GM19238 (cell line): ENCODE data around the gene SHISA5.
"Not testable (repeated sequence)": the region's sequence is repeated elsewhere in the genome, so short reads cannot be mapped to it uniquely, and the experiment has no call there.

Experiments used
- DNase-seq: peaks from one replicate; pipeline ENCODE4 v3.0.0; 2011; ENCODE audit warnings: low spot score; ENCODE audit not compliant: insufficient read length

SHISA5 gene

GRCh38 chr3:48477959-48478520 is 25.9 kb downstream of the SHISA5 start:
- no peak for DNase-seq

DNA sequence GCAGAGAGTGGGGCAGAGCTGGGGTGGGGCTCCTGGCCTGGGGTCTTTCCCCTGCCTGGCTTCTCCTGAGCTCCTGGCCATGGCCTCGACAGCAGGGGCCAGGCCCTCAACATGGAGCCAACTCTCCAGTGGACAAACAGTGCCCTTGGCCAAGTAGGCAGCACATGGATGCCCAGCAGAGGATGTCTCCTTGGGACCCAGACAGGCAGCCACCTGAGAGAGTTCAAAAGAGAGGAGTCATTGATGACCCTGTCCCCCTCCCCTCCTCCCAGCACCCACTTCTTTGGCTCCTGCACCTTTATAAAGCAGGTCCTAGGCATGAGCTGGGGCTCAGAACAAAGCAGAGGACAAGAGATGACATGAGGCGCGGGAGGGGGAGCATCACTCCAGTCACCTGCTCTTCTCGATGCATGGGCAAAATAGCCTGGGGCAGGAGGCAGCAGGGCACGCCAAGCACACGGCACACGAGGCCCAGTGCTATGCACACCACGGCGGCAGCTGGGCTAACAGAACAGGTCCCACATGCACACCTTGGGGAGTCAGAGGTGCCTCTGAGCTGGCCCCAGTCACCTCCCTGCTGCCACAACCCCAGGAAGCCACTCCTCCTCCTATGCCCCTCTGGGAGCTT is 27.4 kb downstream of the SHISA5 start:
- no peak for DNase-seq

DNA sequence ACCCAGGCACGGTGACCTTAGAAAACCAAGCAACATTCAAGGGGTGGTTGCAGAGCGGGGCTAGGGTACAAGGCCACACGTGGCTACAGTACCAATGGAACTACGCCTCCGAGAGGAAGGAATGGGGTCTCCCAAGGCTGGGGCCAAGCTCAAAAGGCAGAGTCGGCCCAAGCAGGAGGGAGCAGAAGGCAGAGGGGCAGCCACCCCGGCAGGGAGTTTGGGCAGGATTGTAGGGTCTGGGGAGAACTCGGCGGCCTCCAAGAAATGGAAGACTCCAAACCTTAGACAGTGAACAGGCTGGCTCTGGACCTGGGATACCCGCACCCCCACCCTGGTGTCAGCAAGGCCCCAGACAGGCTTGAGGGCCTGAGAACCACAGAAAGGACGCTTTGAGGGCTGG is 28.8 kb downstream of the SHISA5 start:
- DNase-seq = no peak

DNA sequence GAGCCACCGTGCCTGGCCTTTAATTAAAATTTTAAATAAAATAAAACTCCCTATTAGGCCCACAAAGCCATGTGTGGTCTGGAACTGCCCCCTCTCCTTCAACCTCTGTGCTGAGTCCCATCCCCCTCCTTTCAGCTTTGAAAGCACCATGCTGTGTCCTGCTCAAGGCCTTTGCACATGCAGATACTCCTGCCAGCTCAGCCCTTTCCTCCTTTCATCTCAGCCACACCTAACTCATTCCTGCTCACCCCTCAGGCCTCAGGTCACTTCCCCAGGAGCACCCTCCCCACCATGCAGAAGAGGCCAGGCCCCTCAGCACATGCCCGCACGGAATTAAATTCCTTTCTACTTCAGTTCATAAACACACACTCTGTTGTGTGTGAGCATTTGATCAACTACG is 29.4 kb downstream of the SHISA5 start:
- no peak for DNase-seq

- DNase-seq = not testable (repeated sequence)
Observed at GRCh38 chr3:48474031-48474430, 29.9 kb downstream of the SHISA5 start.

DNA sequence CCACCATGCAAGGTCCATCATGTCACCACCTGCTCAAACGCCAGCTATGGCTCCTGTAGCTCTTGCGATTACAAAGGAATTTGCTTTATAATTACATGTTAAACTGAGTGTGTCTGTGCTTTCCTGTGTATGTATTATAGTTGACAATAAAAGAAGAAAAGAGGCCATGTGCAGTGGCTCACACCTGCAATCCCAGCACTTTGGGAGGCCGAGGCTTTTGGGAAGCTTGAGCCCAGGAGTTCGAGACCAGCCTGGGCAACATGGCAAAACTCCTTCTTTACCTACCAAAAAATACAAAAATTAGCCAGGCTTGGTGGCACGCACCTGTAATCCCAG is 30.4 kb downstream of the SHISA5 start:
- no peak for DNase-seq

DNA sequence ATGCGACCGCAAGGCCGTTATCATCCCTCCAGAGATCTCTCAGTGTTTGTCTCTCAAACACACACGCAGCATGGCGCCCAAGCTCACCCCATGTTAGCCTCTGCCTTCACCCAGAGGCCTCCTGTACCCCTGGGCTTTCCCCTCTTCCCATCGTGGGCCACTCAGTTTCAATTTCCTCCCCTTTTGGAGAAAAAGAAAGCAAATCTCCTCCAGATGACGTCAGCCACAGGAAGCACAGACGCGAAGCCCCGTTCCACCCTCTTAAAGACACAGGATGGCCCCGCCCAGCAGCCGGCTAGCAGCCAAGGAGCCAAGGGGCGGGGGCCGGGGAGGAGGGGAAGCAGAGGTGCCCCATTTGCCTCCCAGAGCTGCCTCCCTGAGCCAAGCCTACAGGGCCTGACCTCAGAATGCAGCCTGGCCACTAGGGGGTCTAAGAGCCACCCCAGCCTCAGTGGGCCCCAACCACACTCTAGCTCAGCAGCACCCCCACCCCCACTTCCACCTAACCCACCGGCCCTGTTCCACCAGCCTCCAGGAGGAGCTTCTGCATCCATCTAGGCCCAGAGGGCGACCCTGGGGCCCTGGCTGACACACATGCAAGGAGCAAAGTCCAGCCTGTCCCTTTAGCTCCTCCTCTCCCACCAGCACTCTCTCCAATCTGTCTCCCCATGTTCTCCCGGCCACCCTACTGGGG is 30.9 kb downstream of the SHISA5 start:
- DNase-seq = peak; percentile 91

GRCh38 chr3:48472673-48472922 is 31.4 kb downstream of the SHISA5 start:
- no peak for DNase-seq

- no peak for DNase-seq
Observed at GRCh38 chr3:48470286-48470685, 33.7 kb downstream of the SHISA5 start.

- no peak for DNase-seq
Observed at GRCh38 chr3:48469046-48469915, 34.7 kb downstream of the SHISA5 start.

DNA sequence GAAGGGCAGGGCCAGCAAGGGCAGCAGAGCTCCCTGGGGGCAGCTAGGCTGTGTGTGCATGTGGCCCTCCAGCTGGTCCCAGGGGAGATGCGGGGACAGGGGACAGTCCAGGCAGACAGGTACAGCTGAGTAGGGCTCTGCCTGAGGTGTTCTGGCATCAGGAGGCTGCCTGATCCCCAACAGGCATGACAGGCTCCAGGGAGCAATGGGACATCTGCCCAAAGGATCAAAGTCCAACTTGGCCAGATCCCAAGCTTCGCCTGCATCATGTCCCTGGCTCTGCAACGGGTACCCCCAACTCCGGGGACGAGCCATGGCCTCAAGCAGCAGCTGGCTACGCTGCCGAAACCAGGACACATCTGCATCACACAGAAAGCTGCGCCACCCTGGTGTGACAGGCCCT is 35.6 kb downstream of the SHISA5 start:
- DNase-seq = no peak

GRCh38 chr3:48467473-48468267 is 36.3 kb downstream of the SHISA5 start:
- DNase-seq = no peak

DNA sequence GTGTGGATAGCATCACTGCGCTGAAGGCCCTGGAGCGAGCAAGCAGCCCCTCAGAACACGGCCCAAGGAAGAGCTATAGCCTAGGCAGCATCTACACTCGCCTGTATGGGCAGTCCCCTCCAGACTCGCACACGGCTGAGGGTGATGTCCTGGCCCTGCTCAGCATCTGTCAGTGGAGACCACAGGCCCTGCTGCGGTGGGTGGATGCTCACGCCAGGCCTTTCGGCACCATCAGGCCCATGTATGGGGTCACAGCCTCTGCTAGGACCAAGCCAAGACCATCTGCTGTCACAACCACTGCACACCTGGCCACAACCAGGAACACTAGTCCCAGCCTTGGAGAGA is 36.9 kb downstream of the SHISA5 start:
- no peak for DNase-seq

- no peak for DNase-seq
Observed at GRCh38 chr3:48466386-48467109, 37.4 kb downstream of the SHISA5 start.

- DNase-seq = peak; percentile 91
Observed at GRCh38 chr3:48465531-48466378, 38.2 kb downstream of the SHISA5 start.

DNA sequence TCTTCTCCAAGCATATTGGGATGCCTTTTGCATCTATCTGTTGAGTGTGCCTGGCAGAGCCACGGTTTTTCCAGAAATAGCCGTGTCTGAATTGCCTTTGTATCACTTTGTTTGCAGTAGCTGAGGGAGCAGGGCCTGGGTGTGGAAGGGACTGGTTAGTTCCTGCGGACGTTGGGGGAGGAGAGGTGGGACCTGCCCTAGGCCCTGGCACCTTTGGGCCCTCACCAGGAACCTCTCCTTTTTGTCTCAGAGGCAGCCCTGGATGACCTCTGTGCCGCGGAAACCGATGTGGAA is 38.8 kb downstream of the SHISA5 start:
- no peak for DNase-seq

DNA sequence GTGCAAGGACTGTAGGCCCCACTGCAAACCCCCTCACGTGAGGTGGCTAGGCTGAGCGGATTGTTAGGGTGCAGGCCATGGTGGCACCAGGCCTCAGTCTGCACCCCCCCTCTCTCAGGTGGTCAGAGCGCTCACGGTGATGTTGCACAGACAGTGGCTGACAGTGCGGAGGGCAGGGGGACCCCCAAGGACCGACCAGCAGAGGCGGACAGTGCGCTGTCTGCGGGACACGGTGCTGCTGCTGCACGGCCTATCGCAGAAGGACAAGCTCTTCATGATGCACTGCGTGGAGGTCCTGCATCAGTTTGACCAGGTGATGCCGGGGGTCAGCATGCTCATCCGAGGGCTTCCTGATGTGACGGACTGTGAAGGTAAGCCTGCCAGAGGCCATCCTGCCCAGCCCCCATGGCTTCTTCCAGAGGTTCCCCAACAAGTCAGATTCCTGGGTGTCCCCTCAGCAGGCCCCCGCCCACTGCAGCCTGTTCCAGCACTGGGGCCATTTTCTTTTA is 39.2 kb downstream of the SHISA5 start:
- no peak for DNase-seq

DNA sequence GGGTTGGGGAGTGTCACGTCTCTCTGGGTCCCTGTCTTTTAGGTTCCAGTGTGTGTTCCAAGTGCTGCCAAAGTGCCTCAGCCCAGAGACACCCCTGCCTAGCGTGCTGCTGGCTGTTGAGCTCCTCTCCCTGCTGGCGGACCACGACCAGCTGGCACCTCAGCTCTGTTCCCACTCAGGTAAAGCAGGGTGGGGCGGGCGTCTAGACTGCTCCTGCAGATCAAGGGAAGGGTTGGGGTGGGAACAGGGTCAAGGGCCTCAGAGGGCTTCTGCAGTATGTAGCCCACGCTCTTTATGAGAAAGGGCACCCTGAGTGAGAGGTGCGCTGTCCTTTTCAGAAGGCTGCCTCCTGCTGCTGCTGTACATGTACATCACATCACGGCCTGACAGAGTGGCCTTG is 40.3 kb downstream of the SHISA5 start:
- no peak for DNase-seq

- DNase-seq = not testable (repeated sequence)
Observed at GRCh38 chr3:48461767-48462166, 42.2 kb downstream of the SHISA5 start.

DNA sequence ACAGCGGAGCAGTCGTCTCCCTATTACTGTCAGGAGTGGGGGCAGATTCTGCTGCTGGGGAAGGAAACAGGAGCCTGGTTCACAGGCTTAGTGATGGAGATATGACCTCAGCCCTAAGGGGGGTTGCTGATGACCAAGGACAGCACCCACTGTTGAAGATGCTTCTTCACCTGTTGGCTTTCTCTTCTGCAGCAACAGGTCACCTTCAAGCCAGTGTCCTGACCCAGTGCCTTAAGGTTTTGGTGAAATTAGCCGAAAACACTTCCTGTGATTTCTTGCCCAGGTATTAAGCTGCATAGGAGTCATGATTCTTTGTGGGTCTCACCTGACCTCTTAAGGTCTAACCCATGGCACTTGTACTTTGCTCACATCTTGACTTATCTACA is 43.5 kb downstream of the SHISA5 start:
- DNase-seq = no peak
